GM21515 (cell line): Measurements from ENCODE around the gene ADAM23.

Experiments
- ATAC-seq: cut with Tn5 transposase; IDR thresholded peaks from one replicate; pipeline ENCODE4 v1.9.1; 2021; ENCODE audit not compliant: unreplicated experiment

Gene ADAM23

GRCh38 chr2:206442474-206442832 is 879 bp upstream of the ADAM23 start:
- no peak for ATAC-seq

DNA sequence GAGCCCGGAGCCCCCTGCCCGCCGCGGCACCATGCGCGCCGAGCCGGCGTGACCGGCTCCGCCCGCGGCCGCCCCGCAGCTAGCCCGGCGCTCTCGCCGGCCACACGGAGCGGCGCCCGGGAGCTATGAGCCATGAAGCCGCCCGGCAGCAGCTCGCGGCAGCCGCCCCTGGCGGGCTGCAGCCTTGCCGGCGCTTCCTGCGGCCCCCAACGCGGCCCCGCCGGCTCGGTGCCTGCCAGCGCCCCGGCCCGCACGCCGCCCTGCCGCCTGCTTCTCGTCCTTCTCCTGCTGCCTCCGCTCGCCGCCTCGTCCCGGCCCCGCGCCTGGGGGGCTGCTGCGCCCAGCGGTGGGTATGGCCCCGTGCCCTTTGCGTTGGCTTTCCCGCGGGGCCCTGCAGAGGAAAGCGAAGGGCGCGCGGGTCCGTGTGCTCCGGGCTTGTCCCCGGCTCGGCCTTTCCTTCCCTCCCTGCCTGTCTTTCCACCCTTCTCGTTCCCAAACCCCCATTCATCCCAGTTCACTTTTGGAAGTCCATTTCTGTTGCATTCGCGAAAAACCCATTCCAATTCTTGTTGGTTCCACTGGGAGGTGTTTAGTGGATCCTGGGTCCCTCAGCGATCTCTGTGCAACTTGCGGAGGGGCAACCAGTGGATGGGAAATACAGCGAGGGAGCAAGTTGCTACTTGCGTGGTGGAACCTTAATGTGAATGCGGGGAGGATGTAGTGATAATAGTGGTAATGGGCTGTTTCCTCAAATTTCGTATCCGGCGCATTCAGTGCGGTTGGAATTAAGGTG is 599 bp downstream of the ADAM23 start:
- ATAC-seq: peak; percentile 60

DNA sequence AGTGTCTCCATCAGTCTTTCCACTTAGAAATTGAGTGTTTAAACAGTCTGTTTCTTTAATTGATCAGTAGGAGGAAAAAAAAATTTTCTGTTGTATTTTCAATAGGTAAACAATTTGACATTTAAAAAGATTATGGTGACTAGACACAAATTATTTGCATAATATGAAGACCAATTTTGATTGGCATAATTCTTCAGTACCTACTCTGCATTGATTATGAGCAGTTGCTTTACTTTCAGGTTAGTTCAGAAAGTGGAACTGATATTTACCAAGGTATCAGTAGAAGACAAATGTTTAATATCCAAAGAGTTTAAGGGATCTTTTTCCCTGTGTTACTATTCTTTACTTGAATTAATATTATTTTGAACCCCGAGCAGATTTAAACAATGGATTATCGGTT is 2.6 kb downstream of the ADAM23 start:
- no peak for ATAC-seq

GRCh38 chr2:206452242-206452641 is 8.9 kb downstream of the ADAM23 start:
- no peak for ATAC-seq

GRCh38 chr2:206452750-206453149 is 9.4 kb downstream of the ADAM23 start:
- ATAC-seq: no peak

DNA sequence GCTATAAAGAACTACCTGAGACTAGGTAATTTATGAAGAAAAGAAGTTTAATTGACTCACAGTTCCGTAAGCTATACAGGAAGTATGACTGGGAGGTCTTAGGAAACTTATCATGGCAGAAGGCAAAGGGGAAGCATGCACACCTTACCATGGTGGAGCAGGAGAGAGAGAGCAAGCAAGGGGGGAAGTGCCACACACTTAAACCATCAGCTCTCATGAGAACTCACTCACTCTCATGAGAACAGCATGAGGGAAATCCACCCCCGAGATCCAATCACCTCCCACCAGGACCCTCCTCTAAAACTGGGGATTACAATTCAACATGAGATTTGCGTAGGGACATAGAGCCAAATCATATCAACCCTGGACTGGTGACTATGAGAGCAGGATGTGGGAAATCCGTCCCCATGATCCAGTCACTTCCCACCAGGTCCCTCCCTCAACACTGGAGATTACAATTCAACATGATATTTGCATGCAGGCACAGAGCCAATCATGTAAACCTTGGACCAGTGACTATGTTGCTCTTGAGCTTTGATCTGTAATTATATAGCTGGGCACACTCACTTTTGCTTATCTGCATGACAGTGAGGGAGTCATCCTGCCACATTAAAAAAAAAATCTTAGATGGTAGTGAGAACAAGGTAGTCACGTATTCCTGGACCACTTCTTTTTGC is 12.9 kb downstream of the ADAM23 start:
- no peak for ATAC-seq

GRCh38 chr2:206457188-206457634 is 13.9 kb downstream of the ADAM23 start:
- peak; percentile 96 for ATAC-seq

GRCh38 chr2:206462240-206462854 is 19.0 kb downstream of the ADAM23 start:
- ATAC-seq: no peak

DNA sequence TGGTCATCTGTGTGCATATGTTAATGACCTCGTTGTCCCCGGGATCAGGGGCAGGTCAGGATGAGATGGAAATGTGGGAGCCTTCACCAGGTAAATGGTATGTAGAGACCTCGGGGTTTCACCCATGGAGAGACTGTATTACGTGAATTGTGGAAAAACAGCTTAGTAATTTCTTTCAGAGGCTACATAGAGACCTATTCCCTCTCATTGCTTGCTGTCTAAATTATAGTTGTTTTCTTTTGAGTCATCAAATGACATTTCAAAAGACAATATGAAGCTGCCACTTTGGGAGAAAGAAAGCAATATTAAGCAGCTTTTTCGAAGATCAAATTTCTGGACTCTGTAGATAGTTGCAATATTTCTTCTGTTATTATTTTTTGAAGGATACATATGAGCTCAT is 20.4 kb downstream of the ADAM23 start:
- ATAC-seq: no peak

GRCh38 chr2:206464597-206464996 is 21.3 kb downstream of the ADAM23 start:
- ATAC-seq: no peak

DNA sequence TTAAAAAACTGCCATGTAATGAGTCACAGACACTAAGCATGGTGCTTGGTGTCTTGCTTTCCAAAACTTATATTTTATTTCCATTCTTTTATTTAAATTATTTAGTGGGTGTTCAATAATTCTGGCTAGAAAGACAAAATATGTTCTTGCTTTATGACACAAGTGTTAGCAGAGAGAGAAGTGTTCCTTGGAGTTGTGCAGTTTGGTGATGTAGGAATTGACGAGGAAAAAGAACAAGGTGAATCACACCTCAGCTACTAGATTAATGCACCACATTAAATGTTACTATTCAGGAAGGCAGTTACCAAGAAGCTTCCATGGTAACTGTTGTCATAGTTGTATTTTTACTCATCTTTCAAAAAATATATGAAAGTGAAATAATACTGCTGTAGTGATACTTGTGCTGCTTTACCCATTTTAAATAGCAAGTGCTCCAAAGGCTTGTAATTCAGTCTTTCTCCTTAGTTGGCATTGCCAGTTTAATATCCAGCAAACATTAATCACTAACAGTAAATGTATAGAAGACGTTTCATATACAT is 28.3 kb downstream of the ADAM23 start:
- ATAC-seq: no peak

DNA sequence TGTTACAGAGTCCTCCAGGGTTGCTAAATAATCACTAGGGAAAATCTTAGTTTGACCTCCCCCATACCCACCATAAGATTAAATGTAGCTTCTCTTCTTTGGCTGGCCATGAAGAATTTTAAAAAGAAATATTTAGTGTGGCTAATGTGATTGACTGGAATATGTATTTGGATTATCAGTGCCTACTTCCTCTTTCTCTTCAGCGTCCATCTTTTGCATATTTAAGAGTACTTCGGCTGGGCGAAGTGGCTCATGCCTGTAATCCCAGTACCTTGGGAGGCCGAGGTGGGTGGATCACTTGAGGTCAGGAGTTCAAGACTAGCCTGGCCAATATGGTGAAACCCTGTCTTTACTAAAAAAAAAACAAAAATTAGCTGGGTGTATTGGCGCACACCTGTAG is 28.8 kb downstream of the ADAM23 start:
- ATAC-seq: no peak

DNA sequence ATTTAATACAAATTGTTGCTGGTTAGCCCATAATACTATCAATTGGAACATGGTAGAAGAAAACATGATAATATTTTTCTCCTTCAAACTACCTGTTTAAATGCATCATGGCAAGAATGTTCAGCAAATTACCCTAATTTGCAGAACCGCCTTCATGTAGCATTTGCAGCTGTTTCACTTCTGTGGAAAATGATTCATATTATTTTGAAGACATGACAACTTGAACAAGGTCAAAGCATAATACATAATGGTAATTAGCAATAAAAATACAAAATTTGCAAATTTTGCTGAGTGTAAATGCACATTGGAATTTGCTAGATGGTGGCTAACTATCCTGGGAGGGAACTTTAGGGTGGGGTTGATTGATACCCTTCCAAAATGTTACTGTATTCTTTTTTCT is 30.8 kb downstream of the ADAM23 start:
- ATAC-seq: no peak

- ATAC-seq: no peak
These were observed 34.0 kb downstream of the ADAM23 start for GRCh38 chr2:206477296-206477695.

DNA sequence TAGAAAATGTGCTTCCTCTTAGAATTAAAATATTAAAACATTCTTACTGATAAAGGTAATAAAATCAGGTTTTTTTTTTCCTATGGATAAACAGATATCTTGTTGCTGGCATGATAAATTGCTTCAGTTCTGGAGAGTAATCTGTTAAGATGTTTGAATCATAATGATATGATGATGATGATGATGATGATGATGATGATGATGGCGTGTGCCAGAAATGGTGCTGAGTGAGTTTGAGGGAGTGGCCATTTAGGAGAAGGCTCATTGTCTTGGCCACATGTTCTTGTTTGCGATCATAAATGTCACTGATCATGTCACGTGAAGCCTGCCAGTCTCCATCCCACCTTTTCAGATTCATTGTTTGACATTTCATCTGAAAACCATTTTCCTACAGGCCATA is 35.0 kb downstream of the ADAM23 start:
- no peak for ATAC-seq

GRCh38 chr2:206480161-206480560 is 36.8 kb downstream of the ADAM23 start:
- no peak for ATAC-seq

- ATAC-seq: no peak
These were observed 37.3 kb downstream of the ADAM23 start for GRCh38 chr2:206480620-206481019.

- no peak for ATAC-seq
These were observed 37.7 kb downstream of the ADAM23 start for GRCh38 chr2:206481056-206481455.

GRCh38 chr2:206482123-206482522 is 38.8 kb downstream of the ADAM23 start:
- ATAC-seq: no peak

DNA sequence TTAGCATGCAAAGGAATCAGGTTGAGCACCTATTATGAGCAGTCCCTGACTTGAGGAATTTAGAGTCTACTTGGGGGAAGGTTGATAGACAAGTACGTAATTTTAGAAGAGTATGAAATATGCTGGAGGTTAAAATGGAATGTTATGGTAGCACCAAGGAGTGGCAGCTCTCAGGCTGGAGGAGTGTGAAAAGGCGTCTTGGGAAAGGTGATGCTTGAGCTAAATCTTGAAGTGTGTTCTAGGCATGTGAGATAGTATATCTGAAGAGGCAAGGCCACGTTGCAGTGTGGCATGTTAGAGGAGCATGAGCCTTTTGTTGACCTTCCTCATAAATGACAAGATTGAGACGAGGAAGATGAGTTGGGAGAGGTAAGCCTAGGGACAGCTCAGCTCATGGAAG is 39.3 kb downstream of the ADAM23 start:
- no peak for ATAC-seq

- ATAC-seq: no peak
These were observed 44.7 kb downstream of the ADAM23 start for GRCh38 chr2:206488053-206488452.

DNA sequence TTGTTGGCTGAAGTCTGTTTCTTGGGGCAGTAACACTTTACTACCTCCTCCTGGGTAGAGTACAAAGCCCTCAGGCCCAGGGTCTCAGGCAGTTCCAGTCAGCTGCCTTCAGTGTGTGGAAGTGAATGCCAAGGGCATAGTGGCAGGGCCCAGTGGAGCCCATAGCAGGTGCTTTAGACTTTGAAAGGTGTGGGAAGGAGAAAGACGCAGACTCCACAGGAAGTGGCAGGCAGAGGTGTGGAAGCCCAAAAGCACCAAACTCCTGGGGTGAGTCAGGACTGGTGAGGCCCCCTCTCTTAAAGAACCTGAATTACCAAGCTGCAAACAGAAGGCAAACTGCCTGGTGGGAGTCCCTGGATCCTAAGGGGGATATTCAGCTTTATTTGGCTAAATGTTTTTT is 45.3 kb downstream of the ADAM23 start:
- ATAC-seq: no peak
